Body of pancreas (tissue), 4 donors: ENCODE measurements around the gene IL1R2.

Source experiments
- CTCF ChIP-seq, 7 experiments: fragments of 450-650 bp in 4 of 7; fragments of 200-600 bp in 3 of 7; sonication (generic) in 3 of 7; IDR thresholded peaks; one replicate each; pipeline ENCODE4 v1.5.1; 2016 to 2019; ENCODE audit warnings: antibody characterized with exemption in 7 of 7
- POLR2A ChIP-seq, 3 donors: fragments of 450-650 bp; IDR thresholded peaks; one replicate each; pipeline ENCODE4 v1.6.1; 2016; ENCODE audit warnings: antibody characterized with exemption in 3 of 3, mild to moderate bottlenecking in 2 of 3

GRCh38 chr2:102052365-102052764 is 60.6 kb downstream of the IL1R2 start:
- TF ChIP-seq CTCF (IDR thresholded peaks at IDR 0.05) (no peak), POLR2A (IDR thresholded peaks at IDR 0.05) (no peak)
